ENCODE results near the gene ADORA3.

- TF ChIP-seq CTCF (IDR thresholded peaks at IDR 0.05) (no peak), POLR2A (IDR thresholded peaks at IDR 0.05) (no peak)
Measured at GRCh38 chr1:111461765-111462164, 41.7 kb downstream of the ADORA3 start.
